LNCAP (cell line): Measurements from ENCODE around the gene GMDS.

Source experiments
- CTCF ChIP-seq: fragments of 450-650 bp; IDR thresholded peaks from 2 replicates; pipeline ENCODE4 v1.5.1; 2017; ENCODE audit warnings: mild to moderate bottlenecking

Gene GMDS

GRCh38 chr6:2021713-2022125 is 223.7 kb downstream of the GMDS start:
- no peak for TF ChIP-seq CTCF

GRCh38 chr6:2020909-2021308 is 224.5 kb downstream of the GMDS start:
- no peak for TF ChIP-seq CTCF

GRCh38 chr6:2019051-2019450 is 226.4 kb downstream of the GMDS start:
- no peak for TF ChIP-seq CTCF

GRCh38 chr6:2016040-2016439 is 229.4 kb downstream of the GMDS start:
- TF ChIP-seq CTCF = no peak

GRCh38 chr6:2008383-2008976 is 236.9 kb downstream of the GMDS start:
- TF ChIP-seq CTCF = no peak

- TF ChIP-seq CTCF = no peak
Observed at GRCh38 chr6:2007165-2007564, 238.2 kb downstream of the GMDS start.

- no peak for TF ChIP-seq CTCF
Observed at GRCh38 chr6:2004888-2005287, 240.5 kb downstream of the GMDS start.

- TF ChIP-seq CTCF = no peak
Observed at GRCh38 chr6:2000962-2001361, 244.4 kb downstream of the GMDS start.
